OCI-LY7 (cell line): ENCODE measurements around the gene SCUBE3. TPM values are rescaled to one million over a fixed set of nuclear protein-coding genes. Genes with fewer than 3 reads are reported as not detected.

Experiments used
- BruUV-seq: library from RNA; stranded (reverse); fragments of 400-500 nt; replicated peaks from 2 replicates; lab custom pipeline; 2021; lab: Mats Ljungman, UMichigan
- CTCF ChIA-PET: fragments of 300-600 bp; sonication (Branson Sonifier 250); formaldehyde crosslinking; loops from one replicate; lab custom pipeline; 2022; ENCODE audit warnings: antibody characterized with exemption; ENCODE audit not compliant: unreplicated experiment; lab: Charles Lee
- POLR2A ChIA-PET: fragments of 300-600 bp; sonication (Branson Sonifier 250); formaldehyde crosslinking; loops from one replicate; lab custom pipeline; 2022; ENCODE audit warnings: antibody characterized with exemption; lab: Charles Lee
- DNase-seq: peaks from one replicate; pipeline ENCODE4 v3.0.0-alpha.2; 2015; ENCODE audit warnings: low spot score
- H2AFZ ChIP-seq: fragments of 200-600 bp; sonication (generic), shearing (Covaris generic); 2 replicates; pipeline ENCODE4 v1.6.1; 2014; ENCODE audit warnings: mild to moderate bottlenecking, antibody characterized with exemption, low read length, moderate library complexity
- H3K27ac ChIP-seq: fragments of 200-600 bp; sonication (generic); 2 replicates; pipeline ENCODE4 v1.5.1; 2014; ENCODE audit warnings: mixed run types, low read depth, mild to moderate bottlenecking, moderate library complexity, low read length, inconsistent platforms; ENCODE audit not compliant: poor library complexity, severe bottlenecking
- H3K36me3 ChIP-seq: fragments of 200-600 bp; sonication (generic); 2 replicates; pipeline ENCODE4 v1.6.1; 2014; ENCODE audit warnings: mild to moderate bottlenecking, antibody characterized with exemption, low read length, moderate library complexity, mixed read lengths; ENCODE audit not compliant: insufficient read depth
- H3K4me1 ChIP-seq: fragments of 200-600 bp; sonication (generic); 2 replicates; pipeline ENCODE4 v1.5.1; 2014; ENCODE audit warnings: mild to moderate bottlenecking, low read length; ENCODE audit not compliant: insufficient read depth, poor library complexity, severe bottlenecking
- H3K4me2 ChIP-seq: fragments of 200-600 bp; sonication (generic); 2 replicates; pipeline ENCODE4 v1.6.1; 2014; ENCODE audit warnings: mild to moderate bottlenecking, low read length
- H3K4me3 ChIP-seq: fragments of 200-600 bp; sonication (generic); 2 replicates; pipeline ENCODE4 v1.5.1; 2014; ENCODE audit warnings: mild to moderate bottlenecking, low read depth, low read length; ENCODE audit not compliant: poor library complexity, severe bottlenecking
- H3K79me2 ChIP-seq: fragments of 200-600 bp; sonication (generic); 2 replicates; pipeline ENCODE4 v1.6.1; 2016; ENCODE audit warnings: low read depth, mild to moderate bottlenecking, low read length, moderate library complexity, mixed read lengths; ENCODE audit not compliant: insufficient read depth
- H3K9me2 ChIP-seq: fragments of 200-600 bp; sonication (generic); 2 replicates; pipeline ENCODE4 v1.6.1; 2016; ENCODE audit warnings: mild to moderate bottlenecking, low read length, mixed read lengths; ENCODE audit not compliant: insufficient read depth
- H3K9me3 ChIP-seq: fragments of 200-600 bp; sonication (generic); 2 replicates; pipeline ENCODE4 v1.6.1; 2014; ENCODE audit warnings: mild to moderate bottlenecking, mixed run types, low read length, mixed read lengths
- H4K20me1 ChIP-seq: fragments of 200-600 bp; sonication (generic); 2 replicates; pipeline ENCODE4 v1.6.1; 2014; ENCODE audit warnings: mild to moderate bottlenecking, antibody characterized with exemption, low read length, moderate library complexity, mixed read lengths; ENCODE audit not compliant: insufficient read depth
- CTCF ChIP-seq: fragments of 200-600 bp; sonication (generic); conservative IDR thresholded peaks from 2 replicates; pipeline ENCODE4 v1.5.1; 2014; ENCODE audit warnings: mild to moderate bottlenecking, antibody characterized with exemption, low read length, moderate library complexity, mixed read lengths
- EZH2phosphoT487 ChIP-seq: fragments of 200-600 bp; sonication (generic); IDR thresholded peaks from 2 replicates; pipeline ENCODE4 v1.6.1; 2018; ENCODE audit warnings: low read depth, borderline replicate concordance, mild to moderate bottlenecking, mixed run types, antibody characterized with exemption, low read length, moderate library complexity, mixed read lengths
- intact Hi-C: fragments of 100-400 bp; cut with micrococcal nuclease; formaldehyde crosslinking; loops from one replicate; pipeline ENCODE4 v1.10.0; 2022; ENCODE audit not compliant: unreplicated experiment
- total RNA-seq, 2 experiments: library from RNA; depleted of rRNA in 1 of 2; stranded (reverse); fragments of >200 nt in 1 of 2; shearing (Covaris generic) in 1 of 2; gene quantifications; 2 replicates each; pipeline ENCODE4 v1.2.3, GENCODE V29; 2014 to 2022

Gene SCUBE3
- total RNA-seq, 2 experiments from 2014 or later, result not detected

DNA sequence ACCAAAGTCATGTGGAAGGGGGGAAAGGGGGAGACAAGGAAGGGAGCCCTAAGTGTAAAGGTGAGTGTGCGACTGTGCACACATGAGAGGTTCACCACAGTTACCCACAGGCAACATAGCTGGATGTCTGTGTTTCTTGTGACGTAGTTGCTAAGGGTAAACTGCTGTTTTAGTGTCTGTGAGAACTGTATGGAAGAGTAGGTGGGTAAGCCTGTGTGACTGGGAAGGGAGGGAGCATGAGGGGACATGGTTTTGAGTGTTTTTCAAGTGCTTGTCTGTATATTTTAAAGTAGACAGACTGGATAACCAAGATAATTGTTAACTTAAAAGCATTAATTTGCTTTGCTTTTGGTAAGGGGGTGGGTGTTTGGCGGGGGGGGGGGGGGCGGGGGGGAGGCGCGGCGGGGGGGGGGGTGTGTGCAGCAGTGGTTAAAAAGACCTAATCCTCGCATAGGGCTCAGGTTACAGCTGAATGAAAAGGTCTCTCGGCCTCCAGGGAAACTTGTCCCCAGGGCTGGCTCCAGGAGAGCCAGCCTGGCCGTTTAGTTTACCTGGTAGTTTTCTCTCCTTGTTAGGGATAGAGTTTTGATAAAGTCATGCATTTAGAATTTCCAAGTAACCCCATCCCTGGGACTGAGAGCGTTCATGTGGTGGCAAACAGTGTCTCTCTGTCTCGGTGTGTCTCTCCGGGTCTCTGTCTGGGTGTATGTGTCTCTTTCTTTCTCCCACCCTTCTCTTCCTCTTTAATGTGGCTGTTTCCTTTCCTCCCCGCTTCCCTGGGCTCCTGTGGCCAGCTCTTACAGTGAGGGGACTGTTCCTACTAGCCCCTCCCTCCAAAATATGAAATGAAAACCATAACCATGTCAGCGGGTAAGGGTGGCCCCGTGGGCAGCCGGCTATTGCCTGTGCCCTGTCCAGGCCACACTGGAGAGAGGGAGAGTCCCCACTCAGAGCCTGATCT lies 3.4 kb downstream of the SCUBE3 start:
- no peak for DNase-seq
- TF ChIP-seq EZH2phosphoT487 (no peak), CTCF (no peak)
- Histone ChIP-seq H3K4me3 (no peak overlapping the region), H3K4me2 (no peak overlapping the region), H3K36me3 (no peaks in the 10 kb centered on the region), H3K27ac (no peak overlapping the region), H3K9me3 (no peaks in the 10 kb centered on the region), H3K4me1 (no peaks in the 10 kb centered on the region), H2AFZ (no peak overlapping the region), H4K20me1 (no peaks in the 10 kb centered on the region; the same call in 1 of the 2 replicates), H3K9me2 (no peaks in the 10 kb centered on the region), H3K79me2 (no peaks in the 10 kb centered on the region)
- ChIA-PET POLR2A (no interaction called here), CTCF (no interaction called here)
- BruUV-seq, result no TSS peak
- intact Hi-C loops, result no loop called here

DNA sequence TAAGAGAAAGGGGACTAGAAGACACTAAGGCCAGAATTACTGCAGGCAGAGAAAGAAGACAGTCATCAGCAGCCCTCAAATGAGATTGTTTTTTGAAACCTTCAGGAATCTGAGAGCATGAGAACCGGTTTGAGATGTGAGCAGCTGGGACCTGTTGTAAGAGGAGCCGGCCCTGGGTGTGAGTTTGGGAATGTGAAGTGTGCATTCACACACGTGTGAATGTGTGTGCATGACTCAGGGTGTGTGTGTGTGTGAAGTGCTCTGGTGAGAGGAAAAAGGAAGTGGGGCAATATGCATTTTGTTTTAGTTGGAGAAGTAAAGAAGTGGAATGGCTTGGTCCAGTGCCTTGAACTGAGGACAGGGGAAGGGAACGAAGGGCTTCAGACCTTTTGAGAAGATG lies 4.3 kb downstream of the SCUBE3 start:
- TF ChIP-seq CTCF (no peak), EZH2phosphoT487 (no peak)
- H3K36me3 ChIP-seq, result no peaks in the 10 kb centered on the region
- no peak overlapping the region for H2AFZ ChIP-seq
- no peaks in the 10 kb centered on the region; the same call in 1 of the 2 replicates for H4K20me1 ChIP-seq
- H3K27ac ChIP-seq, result no peak overlapping the region
- no peak overlapping the region for H3K4me3 ChIP-seq
- ChIA-PET CTCF (no interaction called here), POLR2A (interaction anchor here (0.5 to 0.7 kb wide), 2 partner anchors 31 to 33 kb away, joined by 3 to 5 read pairs; no protein-coding TSS in a partner anchor)
- intact Hi-C loops, result no loop called here
- no peak for DNase-seq
- no peaks in the 10 kb centered on the region for H3K4me1 ChIP-seq
- no TSS peak for BruUV-seq
- no peaks in the 10 kb centered on the region for H3K9me2 ChIP-seq
- no peaks in the 10 kb centered on the region for H3K79me2 ChIP-seq
- H3K4me2 ChIP-seq, result no peak overlapping the region
- H3K9me3 ChIP-seq, result no peaks in the 10 kb centered on the region

- H3K9me2 ChIP-seq, result no peaks in the 10 kb centered on the region
- intact Hi-C loops, result no loop called here
- H2AFZ ChIP-seq, result no peak overlapping the region
- no peaks in the 10 kb centered on the region for H3K79me2 ChIP-seq
- H3K36me3 ChIP-seq, result no peaks in the 10 kb centered on the region
- H3K4me3 ChIP-seq, result no peak overlapping the region
- POLR2A ChIA-PET, result interaction anchor here (0.5 to 0.7 kb wide), 2 partner anchors 31 to 33 kb away, joined by 3 to 5 read pairs; no protein-coding TSS in a partner anchor
- no peaks in the 10 kb centered on the region for H3K9me3 ChIP-seq
- CTCF ChIA-PET, result no interaction called here
- no peaks in the 10 kb centered on the region; the same call in 1 of the 2 replicates for H4K20me1 ChIP-seq
- no peak for TF ChIP-seq CTCF
- no peak for TF ChIP-seq EZH2phosphoT487
- no peaks in the 10 kb centered on the region for H3K4me1 ChIP-seq
- BruUV-seq, result no TSS peak
- no peak overlapping the region for H3K27ac ChIP-seq
- no peak overlapping the region for H3K4me2 ChIP-seq
- DNase-seq, result no peak
Measured at GRCh38 chr6:35218456-35218855, 4.7 kb downstream of the SCUBE3 start.
